ENCODE measurements around the gene LTBP1. TPM values are rescaled to one million over a fixed set of nuclear protein-coding genes. Genes with fewer than 3 reads are reported as not detected.

Gene LTBP1
- polyA plus RNA-seq, 1 donor (not counting 4 experiments of a cell fraction or from before 2014, with no cell fraction given) = 9.2 TPM

- H3K27me3 ChIP-seq (ENCODE audit: control insufficient read depth, extremely low read depth, insufficient read depth, low read length) = no peaks in the 10 kb centered on the region
Observed at GRCh38 chr2:33258387-33258786, 311.6 kb downstream of the LTBP1 start.

DNA sequence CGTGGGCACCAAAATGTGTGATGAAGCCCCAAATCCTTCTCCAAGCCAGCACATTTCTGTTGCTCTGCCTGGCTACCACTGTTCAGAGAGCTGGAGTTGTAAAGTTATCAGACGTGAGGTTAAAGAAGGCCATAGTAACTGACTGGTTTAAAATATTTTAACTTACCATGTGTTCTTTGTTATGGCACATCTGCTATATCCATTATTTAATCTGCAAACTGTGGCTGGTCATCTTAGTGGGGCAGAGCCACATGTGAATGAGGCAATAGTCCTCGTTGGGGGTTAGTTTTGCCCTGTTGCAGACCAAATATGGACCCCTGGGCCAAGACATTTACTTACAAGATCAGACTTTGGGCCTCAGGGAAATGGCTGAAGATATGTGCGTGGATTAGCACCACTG lies 315.3 kb downstream of the LTBP1 start:
- Histone ChIP-seq H3K9me1 (ENCODE audit: control insufficient read depth, extremely low read depth, insufficient read depth, low read length) (no peaks in the 10 kb centered on the region), H3K36me3 (ENCODE audit: control insufficient read depth in 2 of 2, extremely low read depth in 1 of 2, insufficient read depth in 2 of 2, low read length in 2 of 2) (no peaks in the 10 kb centered on the region), H3K4me3 (ENCODE audit: control insufficient read depth in 2 of 3, extremely low read depth in 1 of 3, insufficient read depth in 2 of 3, low read depth in 1 of 3, low read length in 3 of 3) (no peak overlapping the region), H3K4me1 (ENCODE audit: control insufficient read depth, extremely low read depth, insufficient read depth, low read length) (no peaks in the 10 kb centered on the region), H3K4me2 (ENCODE audit: control insufficient read depth, extremely low read depth, insufficient read depth, low read depth, low read length) (no peak overlapping the region), H3K27me3 (ENCODE audit: control insufficient read depth, extremely low read depth, insufficient read depth, low read length) (no peaks in the 10 kb centered on the region), H2AFZ (ENCODE audit: control insufficient read depth, low read length) (no peak overlapping the region), H3K9me3 (ENCODE audit: control insufficient read depth, low read depth, low read length) (peaks cover 4% of the 10 kb centered on the region), H3K9ac (ENCODE audit: control insufficient read depth, extremely low read depth, insufficient read depth, low read length) (no peak overlapping the region), H3K79me2 (ENCODE audit: control insufficient read depth, insufficient read depth, low read length) (no peaks in the 10 kb centered on the region), H4K20me1 (ENCODE audit: control insufficient read depth, extremely low read depth, insufficient read depth, low read length) (no peaks in the 10 kb centered on the region), H3K27ac (ENCODE audit: control insufficient read depth, insufficient read depth, low read length) (no peak overlapping the region)
- no peak for TF ChIP-seq EZH2 (IDR thresholded peaks at IDR 0.05; ENCODE audit: low read length)
- TF ChIP-seq, protein P1, sequence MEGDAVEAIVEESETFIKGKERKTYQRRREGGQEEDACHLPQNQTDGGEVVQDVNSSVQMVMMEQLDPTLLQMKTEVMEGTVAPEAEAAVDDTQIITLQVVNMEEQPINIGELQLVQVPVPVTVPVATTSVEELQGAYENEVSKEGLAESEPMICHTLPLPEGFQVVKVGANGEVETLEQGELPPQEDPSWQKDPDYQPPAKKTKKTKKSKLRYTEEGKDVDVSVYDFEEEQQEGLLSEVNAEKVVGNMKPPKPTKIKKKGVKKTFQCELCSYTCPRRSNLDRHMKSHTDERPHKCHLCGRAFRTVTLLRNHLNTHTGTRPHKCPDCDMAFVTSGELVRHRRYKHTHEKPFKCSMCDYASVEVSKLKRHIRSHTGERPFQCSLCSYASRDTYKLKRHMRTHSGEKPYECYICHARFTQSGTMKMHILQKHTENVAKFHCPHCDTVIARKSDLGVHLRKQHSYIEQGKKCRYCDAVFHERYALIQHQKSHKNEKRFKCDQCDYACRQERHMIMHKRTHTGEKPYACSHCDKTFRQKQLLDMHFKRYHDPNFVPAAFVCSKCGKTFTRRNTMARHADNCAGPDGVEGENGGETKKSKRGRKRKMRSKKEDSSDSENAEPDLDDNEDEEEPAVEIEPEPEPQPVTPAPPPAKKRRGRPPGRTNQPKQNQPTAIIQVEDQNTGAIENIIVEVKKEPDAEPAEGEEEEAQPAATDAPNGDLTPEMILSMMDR (optimal IDR thresholded peaks at IDR 0.05 in 1 of 3, IDR thresholded peaks at IDR 0.05 in 1 of 3, conservative IDR thresholded peaks at IDR 0.05 in 1 of 3; ENCODE audit: extremely low read depth in 1 of 3, insufficient read depth in 2 of 3, low read length in 3 of 3) = no peak
- dilution Hi-C loops (cut with MboI; ENCODE audit: extremely low pct_ligation_motif_present, low sequenced_read_pairs) = no loop called here
- DNase-seq (ENCODE audit: low read depth, low spot score) = no peak
- FAIRE-seq = no peak

More at GRCh38 chr2:33258387-33258786, 311.6 kb downstream of the LTBP1 start:
- Histone ChIP-seq H4K20me1 (ENCODE audit: control insufficient read depth, extremely low read depth, insufficient read depth, low read length) (no peaks in the 10 kb centered on the region), H3K9ac (ENCODE audit: control insufficient read depth, extremely low read depth, insufficient read depth, low read length) (no peak overlapping the region), H3K36me3 (ENCODE audit: control insufficient read depth in 2 of 2, extremely low read depth in 1 of 2, insufficient read depth in 2 of 2, low read length in 2 of 2) (no peaks in the 10 kb centered on the region), H3K4me3 (ENCODE audit: control insufficient read depth in 2 of 3, extremely low read depth in 1 of 3, insufficient read depth in 2 of 3, low read depth in 1 of 3, low read length in 3 of 3) (no peak overlapping the region), H3K79me2 (ENCODE audit: control insufficient read depth, insufficient read depth, low read length) (no peaks in the 10 kb centered on the region), H3K9me1 (ENCODE audit: control insufficient read depth, extremely low read depth, insufficient read depth, low read length) (no peaks in the 10 kb centered on the region), H3K9me3 (ENCODE audit: control insufficient read depth, low read depth, low read length) (no peaks in the 10 kb centered on the region), H3K4me1 (ENCODE audit: control insufficient read depth, extremely low read depth, insufficient read depth, low read length) (no peaks in the 10 kb centered on the region), H3K27ac (ENCODE audit: control insufficient read depth, insufficient read depth, low read length) (no peak overlapping the region), H2AFZ (ENCODE audit: control insufficient read depth, low read length) (no peak overlapping the region), H3K4me2 (ENCODE audit: control insufficient read depth, extremely low read depth, insufficient read depth, low read depth, low read length) (no peak overlapping the region)
- FAIRE-seq (no peak), DNase-seq (ENCODE audit: low read depth, low spot score) (no peak)
- TF ChIP-seq, protein P1 (optimal IDR thresholded peaks at IDR 0.05 in 1 of 3, IDR thresholded peaks at IDR 0.05 in 1 of 3, conservative IDR thresholded peaks at IDR 0.05 in 1 of 3; ENCODE audit: extremely low read depth in 1 of 3, insufficient read depth in 2 of 3, low read length in 3 of 3) = no peak
- TF ChIP-seq EZH2 (IDR thresholded peaks at IDR 0.05; ENCODE audit: low read length) = no peak
- dilution Hi-C loops (cut with MboI; ENCODE audit: extremely low pct_ligation_motif_present, low sequenced_read_pairs) = no loop called here

Data from keratinocyte (primary cell).